ENCODE results near the gene FNDC10.

FNDC10 gene

DNA sequence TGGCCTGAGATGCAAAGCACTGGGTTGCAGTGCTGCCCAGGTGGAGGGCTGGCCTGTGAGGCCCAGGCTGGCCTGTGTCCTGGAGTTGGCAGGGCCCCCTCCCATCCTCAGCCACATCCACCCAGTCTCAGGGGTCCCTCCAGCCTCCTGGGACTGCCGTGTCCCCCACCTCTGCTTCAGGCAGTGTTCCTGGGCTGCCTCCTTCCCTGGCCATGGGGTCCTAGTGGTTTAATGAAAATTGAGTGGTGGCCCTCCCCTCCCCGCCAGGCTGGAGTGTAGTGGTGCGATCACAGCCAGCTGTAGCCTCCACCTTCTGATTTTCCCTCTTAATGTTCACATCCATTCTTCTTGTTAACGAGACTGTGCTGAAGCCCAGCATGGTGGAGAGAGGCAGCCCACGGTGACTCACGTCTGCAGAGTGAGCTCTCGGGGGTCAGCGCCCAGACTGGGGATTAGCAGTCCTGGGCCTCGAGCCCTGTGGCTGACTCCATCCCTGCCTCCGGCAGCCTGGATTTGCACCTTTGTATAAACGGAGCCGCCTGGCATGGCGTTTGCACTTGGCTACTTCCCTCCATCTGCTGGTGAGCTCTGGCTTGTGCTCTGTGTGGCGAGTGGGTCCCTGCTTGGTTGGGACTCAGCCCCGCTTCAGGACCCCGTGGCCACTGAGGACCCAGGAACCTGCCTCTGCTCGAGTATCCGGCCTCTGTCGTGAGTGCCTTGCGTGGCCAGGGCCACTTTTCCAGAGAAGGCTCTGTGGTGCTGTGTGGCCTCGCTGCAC, 22.3 kb upstream of the FNDC10 start:
- Mint-ChIP-seq H3K9me3 (no peaks in the 10 kb centered on the region), H3K4me1 (peaks cover 13% of the 10 kb centered on the region), H3K4me3 (no peak overlapping the region), H3K27ac (no peak overlapping the region), H3K36me3 (no peaks in the 10 kb centered on the region), H3K27me3 (no peaks in the 10 kb centered on the region)

DNA sequence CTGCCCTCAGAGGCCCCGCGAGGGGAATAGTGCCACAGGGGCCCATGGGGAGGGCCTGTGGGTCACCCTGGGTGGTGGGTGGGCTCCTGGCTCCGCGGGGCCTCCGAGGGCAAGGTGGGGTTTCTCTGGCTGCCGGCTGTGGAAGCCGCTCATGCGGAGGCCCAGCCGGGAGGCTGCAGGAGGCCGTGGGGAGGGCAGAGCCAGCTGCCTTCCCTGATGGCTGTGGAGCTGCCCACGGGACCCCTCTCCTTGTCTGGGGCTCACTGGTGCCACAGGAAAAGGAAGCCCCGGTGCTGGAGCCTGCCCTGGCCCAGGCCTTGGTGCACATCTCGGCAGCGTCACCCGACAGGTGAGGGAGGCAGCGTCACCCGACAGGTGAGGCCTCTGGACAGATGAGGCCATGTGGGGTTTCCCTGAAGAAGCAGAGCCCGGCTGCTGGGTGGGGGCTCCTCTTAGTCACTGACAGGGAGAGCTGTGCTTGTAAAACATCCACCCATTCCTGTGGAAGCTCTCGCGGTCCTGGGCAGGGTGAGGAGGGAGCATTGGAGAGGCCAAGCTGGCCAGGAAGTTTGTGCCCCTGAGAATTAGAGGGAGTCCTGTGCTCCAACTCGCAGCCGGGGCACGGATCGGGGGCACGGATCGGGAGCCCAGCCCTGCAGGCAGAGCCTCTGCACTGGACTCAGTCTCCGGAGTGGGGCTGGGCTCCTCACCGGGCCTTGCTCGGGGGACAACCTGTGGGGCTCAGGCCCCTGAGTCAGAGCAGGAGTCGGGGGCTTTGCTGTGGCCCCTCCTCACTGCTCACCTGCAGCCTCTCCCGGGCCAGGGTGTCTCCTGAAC, 21.5 kb upstream of the FNDC10 start:
- no peaks in the 10 kb centered on the region for H3K27me3 Mint-ChIP-seq
- H3K27ac Mint-ChIP-seq = no peak overlapping the region

DNA sequence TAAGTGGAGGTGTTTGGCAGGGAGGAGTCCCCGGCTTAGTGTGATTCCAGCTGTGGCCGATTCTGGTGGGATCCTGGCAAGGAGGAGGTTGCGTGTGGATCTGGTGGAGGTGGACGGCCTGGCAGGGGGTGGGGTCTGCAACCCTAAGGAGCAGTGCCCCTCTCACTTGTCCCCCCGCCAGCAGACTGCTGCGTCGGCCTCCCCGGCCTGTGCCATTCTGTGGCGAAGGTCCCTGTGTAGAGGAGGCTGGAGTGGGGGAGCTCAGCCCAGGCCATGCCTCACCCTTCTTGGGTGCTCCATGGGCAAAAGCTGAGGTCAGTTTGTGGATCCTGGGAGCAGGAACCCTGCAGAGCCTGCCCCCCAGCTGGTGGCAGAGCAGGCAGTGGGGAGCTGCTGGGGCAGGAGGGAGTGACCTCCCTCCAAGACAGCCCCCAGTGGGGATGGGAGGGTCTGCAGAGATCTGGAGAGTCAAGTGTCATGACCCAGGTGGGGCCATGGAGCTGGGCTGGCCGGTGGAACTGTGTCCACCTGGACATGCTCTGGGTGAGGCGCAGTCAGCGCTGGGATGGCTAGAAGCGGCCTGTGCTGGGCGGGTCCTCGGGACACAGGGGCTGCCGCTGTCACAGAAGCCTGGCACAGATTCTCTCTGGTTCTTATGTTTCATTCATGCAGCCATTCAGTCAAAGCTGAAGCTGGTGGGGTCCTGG, 20.7 kb upstream of the FNDC10 start:
- Mint-ChIP-seq H3K36me3 (no peaks in the 10 kb centered on the region), H3K27ac (no peak overlapping the region), H3K9me3 (no peaks in the 10 kb centered on the region), H3K4me1 (peaks cover 21% of the 10 kb centered on the region), H3K27me3 (no peaks in the 10 kb centered on the region), H3K4me3 (no peak overlapping the region)

More for the DNA sequence above, 21.5 kb upstream of the FNDC10 start:
- H3K4me1 Mint-ChIP-seq = peaks cover 20% of the 10 kb centered on the region
- H3K36me3 Mint-ChIP-seq = no peaks in the 10 kb centered on the region
- no peaks in the 10 kb centered on the region for H3K9me3 Mint-ChIP-seq
- H3K4me3 Mint-ChIP-seq = no peak overlapping the region

DNA sequence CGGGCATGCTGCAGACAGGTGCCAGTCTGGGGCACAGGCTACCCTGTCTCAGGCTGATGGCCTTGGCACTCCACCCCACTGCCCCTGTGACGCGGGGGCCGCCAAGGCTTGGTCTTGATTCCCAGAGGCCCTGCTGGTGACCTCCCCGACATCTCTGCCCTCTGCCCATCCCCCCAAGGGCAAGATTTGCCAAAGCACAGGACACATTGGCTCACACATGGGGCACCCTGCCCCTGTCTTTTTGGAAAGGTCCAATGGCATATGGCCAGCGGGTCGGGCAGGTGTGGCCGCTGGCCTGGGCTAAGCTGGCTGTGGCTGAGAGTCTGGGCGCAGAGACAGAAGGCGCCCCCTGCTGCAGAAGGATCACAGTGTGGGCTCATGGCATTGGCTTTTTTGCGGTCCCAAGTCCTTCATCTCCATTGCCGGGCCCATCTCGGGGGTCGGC, 20.0 kb upstream of the FNDC10 start:
- no peak overlapping the region for H3K27ac Mint-ChIP-seq
- no peaks in the 10 kb centered on the region for H3K36me3 Mint-ChIP-seq
- H3K9me3 Mint-ChIP-seq = no peaks in the 10 kb centered on the region
- peaks cover 21% of the 10 kb centered on the region for H3K4me1 Mint-ChIP-seq
- no peak overlapping the region for H3K4me3 Mint-ChIP-seq
- no peaks in the 10 kb centered on the region for H3K27me3 Mint-ChIP-seq

DNA sequence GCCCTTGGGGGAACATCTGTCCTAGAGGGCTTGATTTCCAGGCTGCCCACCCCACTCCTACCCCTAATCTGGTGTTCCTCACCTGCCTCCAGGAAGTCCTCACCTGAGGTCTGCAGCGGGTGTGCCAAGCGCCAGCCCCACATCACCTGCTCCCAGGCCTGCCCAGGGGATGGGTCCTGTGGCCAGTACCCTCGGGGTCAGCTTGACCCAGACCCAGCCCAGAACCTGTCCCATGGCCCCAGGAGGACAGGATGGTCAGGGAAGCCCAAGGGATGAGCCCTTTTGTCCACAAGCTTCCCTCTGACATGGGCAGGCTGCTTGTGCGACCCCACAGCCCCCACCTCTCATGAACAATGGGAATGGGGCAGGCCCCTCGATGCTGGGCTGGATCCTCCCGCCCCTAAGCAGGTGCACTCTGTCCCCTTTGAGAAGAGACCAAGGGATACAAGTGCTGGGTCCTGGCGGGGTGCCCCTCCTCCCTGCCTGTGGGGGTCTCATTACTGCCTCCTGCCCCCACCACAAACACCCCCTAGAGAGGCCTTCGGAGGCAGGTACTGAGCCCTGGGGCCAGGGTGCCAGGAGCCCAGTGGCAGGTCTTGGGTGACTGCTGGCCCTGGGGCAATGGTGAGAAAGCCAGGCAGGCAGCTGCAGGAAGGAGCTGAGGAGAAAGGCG, 18.6 kb upstream of the FNDC10 start:
- no peak overlapping the region for H3K4me3 Mint-ChIP-seq
- H3K36me3 Mint-ChIP-seq = no peaks in the 10 kb centered on the region
- no peaks in the 10 kb centered on the region for H3K9me3 Mint-ChIP-seq
- peaks cover 33% of the 10 kb centered on the region for H3K4me1 Mint-ChIP-seq
- no peak overlapping the region for H3K27ac Mint-ChIP-seq
- H3K27me3 Mint-ChIP-seq = no peaks in the 10 kb centered on the region

DNA sequence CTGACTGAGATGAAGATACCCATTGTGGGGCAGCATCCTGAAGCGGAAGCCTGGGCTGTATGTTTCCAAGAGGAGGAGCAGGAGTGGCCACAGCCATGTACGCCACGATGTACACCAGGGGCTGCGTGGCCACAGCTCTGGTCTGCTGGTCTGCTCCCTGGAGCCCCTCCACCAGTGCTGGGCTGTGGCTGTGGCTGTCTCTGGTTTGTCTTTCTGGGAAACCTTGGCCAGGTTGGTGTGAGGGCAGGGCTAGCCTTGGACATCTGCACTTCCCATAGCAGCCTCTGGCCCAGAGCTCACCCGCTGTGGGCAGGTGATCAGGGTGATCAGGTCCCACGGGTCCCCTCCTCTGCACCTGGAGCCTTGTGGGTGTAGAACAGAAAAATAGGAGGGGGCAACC, 18.0 kb upstream of the FNDC10 start:
- H3K4me1 Mint-ChIP-seq = peaks cover 35% of the 10 kb centered on the region

DNA sequence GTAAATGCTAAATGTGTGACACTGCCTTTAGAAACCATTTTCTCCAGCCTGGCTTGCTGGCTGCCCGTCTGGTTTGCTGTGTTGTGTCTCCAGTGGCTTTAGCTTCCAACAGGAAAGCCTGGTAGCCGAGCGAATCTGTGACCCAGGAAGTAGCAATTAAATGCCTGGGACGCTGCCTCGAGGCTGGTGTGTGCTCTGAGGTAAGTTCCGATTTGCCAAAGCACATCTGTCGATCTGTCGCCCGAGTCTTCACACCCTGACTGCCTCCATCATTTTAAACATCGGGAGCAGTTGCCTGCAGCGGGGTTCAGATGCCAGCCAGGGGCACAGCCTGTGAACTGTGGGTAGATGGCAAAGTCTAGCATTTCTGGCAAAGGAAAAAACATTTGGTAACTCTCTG, 17.6 kb upstream of the FNDC10 start:
- Mint-ChIP-seq H3K36me3 (no peaks in the 10 kb centered on the region), H3K27me3 (no peaks in the 10 kb centered on the region), H3K9me3 (no peaks in the 10 kb centered on the region), H3K27ac (peak overlapping the region; percentile 51), H3K4me1 (peaks cover 32% of the 10 kb centered on the region), H3K4me3 (peak overlapping the region; percentile 89)

More for the DNA sequence above, 18.0 kb upstream of the FNDC10 start:
- Mint-ChIP-seq H3K36me3 (no peaks in the 10 kb centered on the region), H3K27ac (peak overlapping the region; percentile 51), H3K27me3 (no peaks in the 10 kb centered on the region), H3K4me3 (no peak overlapping the region), H3K9me3 (no peaks in the 10 kb centered on the region)

DNA sequence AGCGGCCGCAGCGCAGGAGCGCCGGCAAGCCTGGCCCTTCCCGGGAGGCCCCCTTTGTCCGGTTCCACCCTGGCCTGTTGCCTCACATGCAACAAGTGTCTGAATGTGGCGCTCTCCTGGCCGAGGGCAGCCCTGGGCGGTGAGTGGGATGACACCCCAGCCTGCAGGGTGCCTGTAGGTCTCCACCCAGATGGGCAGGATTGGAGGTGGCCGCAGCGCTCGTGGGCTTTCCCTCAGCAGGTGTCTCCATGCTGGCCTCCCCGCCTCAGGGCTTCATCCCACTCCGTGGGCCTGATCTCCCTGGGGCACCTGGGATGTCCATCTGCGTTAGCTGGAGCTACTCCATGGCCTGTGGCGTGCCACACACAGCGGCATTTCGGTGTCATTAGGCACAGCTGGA, 16.9 kb upstream of the FNDC10 start:
- no peak overlapping the region for H3K27ac Mint-ChIP-seq
- no peaks in the 10 kb centered on the region for H3K27me3 Mint-ChIP-seq
- peak overlapping the region; percentile 89 for H3K4me3 Mint-ChIP-seq
- no peaks in the 10 kb centered on the region for H3K9me3 Mint-ChIP-seq
- H3K4me1 Mint-ChIP-seq = peaks cover 32% of the 10 kb centered on the region
- no peaks in the 10 kb centered on the region for H3K36me3 Mint-ChIP-seq

DNA sequence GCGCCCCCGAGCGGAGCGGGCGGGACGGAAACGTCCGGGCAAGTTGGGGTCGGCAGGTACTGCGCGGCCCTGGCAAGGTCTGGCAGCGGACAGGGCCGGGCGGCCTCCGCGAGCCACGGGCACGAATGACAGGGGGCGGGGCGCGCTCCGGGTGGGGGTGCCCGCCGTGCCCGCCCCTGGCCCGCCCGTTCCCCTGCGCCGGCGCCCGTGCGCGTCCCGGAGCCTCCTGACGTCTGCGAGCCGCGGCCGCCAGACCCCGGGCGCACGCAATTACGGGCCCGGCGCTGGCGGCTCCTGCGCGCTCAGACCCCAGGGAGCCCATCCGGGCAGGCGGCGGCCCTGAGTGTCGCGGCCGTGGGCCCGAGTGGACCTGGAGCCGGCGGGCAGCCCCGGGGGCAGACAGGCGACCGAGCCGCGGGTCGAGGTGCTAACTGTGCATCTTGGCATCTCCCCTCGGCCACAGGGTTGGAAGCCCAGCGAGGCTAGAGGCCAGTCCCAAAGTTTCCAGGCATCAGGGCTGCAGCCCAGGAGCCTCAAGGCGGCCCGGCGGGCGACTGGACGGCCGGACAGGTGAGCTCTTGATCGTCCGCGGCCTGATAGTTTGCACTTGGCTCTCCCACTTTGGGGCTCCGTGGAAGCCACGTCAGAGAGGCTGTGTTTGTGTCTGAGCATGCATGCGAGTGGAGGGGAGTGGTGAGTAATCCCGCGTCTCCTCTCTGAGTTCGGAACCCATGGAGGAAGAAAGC, 16.3 kb upstream of the FNDC10 start:
- Mint-ChIP-seq H3K4me3 (peak overlapping the region; percentile 89), H3K27me3 (no peaks in the 10 kb centered on the region), H3K4me1 (peaks cover 32% of the 10 kb centered on the region), H3K36me3 (no peaks in the 10 kb centered on the region), H3K27ac (peak overlapping the region; percentile 82), H3K9me3 (no peaks in the 10 kb centered on the region)

DNA sequence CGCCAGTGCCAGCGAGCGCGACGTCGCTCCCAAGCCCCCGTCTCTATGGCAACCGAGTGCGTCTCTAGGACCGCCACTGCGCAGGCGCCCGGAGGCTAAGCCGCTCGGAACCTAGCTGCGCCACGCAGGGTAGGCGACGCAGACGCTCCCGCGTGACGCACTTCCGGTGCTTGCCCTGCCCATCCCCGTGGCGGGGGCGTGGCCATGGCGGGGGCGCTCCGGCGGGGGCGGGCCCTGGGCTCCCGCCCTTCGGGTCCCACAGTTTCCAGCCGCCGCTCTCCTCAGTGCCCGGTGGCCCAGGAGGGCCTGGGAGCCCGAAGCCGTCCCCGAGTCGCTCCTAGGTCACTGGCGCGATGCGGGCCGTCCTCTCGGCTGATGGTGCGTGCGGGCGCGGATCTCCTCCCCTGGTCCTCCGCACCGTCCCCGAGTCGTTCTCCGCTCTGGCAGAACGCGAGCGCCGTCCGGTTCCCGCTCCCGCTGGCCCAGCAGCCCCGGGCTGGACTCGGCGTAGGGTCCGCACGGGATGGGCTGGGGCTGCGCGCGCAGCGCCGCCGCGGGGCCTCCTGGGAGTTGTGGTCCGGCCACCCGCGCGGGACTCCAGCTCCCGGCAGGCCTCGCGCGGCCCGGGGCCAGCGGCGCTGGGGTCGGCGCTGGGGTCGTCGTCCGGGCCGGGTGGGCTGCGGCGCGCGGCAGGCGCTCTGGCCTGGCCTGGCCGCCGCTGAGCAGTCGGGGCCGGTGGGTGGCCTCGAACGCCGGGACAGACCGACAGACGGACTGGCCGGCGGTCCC, 15.5 kb upstream of the FNDC10 start, which contains the start of gene MIB2:
Gene MIB2, plus strand, starts transcription at position 245 of the 789 bp plus-strand sequence. CDS start 7,953 bp downstream, outside the sequence.
- no peaks in the 10 kb centered on the region for H3K9me3 Mint-ChIP-seq
- no peaks in the 10 kb centered on the region for H3K36me3 Mint-ChIP-seq
- peak within 1 kb of the TSS; percentile 97 for H3K4me3 Mint-ChIP-seq
- no peaks in the 10 kb centered on the region for H3K27me3 Mint-ChIP-seq
- peak within 1 kb of the TSS; percentile 99 for H3K27ac Mint-ChIP-seq
- peaks cover 32% of the 10 kb centered on the region for H3K4me1 Mint-ChIP-seq

DNA sequence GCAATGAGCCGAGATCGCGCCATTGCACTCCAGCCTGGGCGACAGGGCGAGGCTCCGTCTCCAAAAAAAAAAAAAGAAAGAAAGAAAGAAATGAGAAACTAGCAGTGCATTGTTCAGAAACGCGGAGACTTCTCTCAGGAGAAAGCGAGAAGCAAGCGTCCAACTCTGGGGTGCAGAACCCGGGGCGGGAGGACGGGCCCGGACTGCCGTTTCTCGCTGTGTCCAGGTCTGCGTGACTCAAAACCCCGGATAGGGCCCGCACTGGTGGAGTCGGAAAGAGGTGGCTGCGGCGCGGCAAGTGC, 15.0 kb upstream of the FNDC10 start:
- no peaks in the 10 kb centered on the region for H3K9me3 Mint-ChIP-seq
- peaks cover 32% of the 10 kb centered on the region for H3K4me1 Mint-ChIP-seq
- H3K36me3 Mint-ChIP-seq = no peaks in the 10 kb centered on the region
- no peaks in the 10 kb centered on the region for H3K27me3 Mint-ChIP-seq
- peak overlapping the region; percentile 99 for H3K27ac Mint-ChIP-seq
- H3K4me3 Mint-ChIP-seq = peak overlapping the region; percentile 97

DNA sequence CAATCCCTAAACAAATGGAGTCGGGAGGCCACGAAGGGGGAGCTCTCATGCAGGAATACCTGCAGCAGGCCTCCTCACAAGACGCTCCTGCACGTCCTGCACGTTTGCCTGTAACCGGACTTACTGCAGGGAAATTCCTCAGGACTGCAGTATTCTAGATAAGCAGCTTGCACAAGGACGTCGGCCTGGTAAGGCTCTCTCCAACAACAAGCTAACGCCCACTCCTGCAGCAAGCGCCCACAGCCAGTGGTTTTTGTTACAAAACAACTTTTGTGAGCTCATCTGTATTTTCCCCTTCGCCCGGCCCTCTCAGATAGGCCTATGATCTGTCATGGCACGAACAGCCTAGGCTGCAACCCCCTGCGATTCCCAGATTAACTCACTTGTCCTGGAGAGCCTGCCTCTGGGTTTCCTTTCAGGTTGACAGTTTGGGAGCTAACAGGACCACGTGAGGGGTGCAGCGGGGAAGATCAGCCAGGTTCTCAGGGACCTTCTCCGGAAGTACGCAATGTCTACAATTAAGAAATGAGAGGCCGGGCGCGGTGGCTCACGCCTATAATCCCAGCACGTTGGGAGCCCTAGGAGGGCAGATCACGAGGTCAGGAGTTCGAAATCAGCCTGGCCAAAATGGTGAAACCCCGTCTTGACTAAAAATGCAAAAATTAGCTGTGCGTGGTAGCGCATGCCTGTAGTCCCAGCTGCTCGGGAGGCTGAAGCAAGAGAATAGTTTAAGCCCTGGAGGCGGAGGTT, 14.4 kb upstream of the FNDC10 start:
- no peaks in the 10 kb centered on the region for H3K9me3 Mint-ChIP-seq
- no peaks in the 10 kb centered on the region for H3K36me3 Mint-ChIP-seq
- H3K4me3 Mint-ChIP-seq = peak overlapping the region; percentile 97
- peaks cover 32% of the 10 kb centered on the region for H3K4me1 Mint-ChIP-seq
- peak overlapping the region; percentile 99 for H3K27ac Mint-ChIP-seq
- no peaks in the 10 kb centered on the region for H3K27me3 Mint-ChIP-seq

DNA sequence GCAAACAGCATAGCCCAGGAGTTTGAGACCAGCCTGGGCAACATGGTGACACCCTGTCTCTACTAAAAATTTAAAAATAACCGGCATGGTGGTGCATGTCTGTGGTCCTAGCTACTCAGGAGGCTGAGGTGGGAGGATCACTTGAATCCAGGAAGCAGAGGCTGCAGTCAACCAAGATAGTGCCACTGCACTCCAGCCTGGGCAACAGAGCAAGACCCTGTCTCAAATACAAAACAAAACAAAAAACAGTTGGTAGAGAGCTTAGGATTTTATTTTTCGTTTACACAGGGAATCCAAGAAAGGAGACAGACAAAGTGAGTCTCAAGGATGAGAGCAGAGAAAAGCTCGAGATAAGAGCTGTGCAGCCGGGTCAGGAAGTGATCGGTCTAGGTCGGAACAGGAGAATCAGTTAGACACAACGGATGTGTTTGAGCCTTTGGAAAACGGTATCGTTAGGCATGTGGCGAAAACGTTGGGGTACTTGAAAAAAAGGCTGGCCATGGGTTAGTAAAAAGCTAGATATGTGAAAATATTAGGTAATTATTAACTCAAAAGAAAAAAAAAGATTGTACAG, 13.7 kb upstream of the FNDC10 start:
- no peaks in the 10 kb centered on the region for H3K27me3 Mint-ChIP-seq
- peak overlapping the region; percentile 83 for H3K27ac Mint-ChIP-seq
- peak overlapping the region; percentile 97 for H3K4me3 Mint-ChIP-seq
- H3K9me3 Mint-ChIP-seq = no peaks in the 10 kb centered on the region
- no peaks in the 10 kb centered on the region for H3K36me3 Mint-ChIP-seq
- peaks cover 32% of the 10 kb centered on the region for H3K4me1 Mint-ChIP-seq

Data from activated naive CD4-positive, alpha-beta T cell treated with anti-CD3 and anti-CD28 coated beads, Interleukin-2, amount 50 U/mL, for 24 hours (primary cell).